Adrenal gland (tissue), 12 donors: ENCODE results near the gene ZNF618. TPM values are rescaled to one million over a fixed set of nuclear protein-coding genes. Genes with fewer than 3 reads are reported as not detected.

Experiments
- DNase-seq, 7 donors: peaks; one replicate each; pipeline ENCODE4 v3.0.0-alpha.2; 2019 to 2020
- H3K27ac ChIP-seq, 5 donors: fragments of 200-600 bp; sonication (generic) in 4 of 5; 1 replicate in 3 of 5; 2 replicates in 2 of 5; pipeline versions ENCODE4 v1.5.1 to v1.8.0; 2016 to 2020; ENCODE audit warnings: mild to moderate bottlenecking in 1 of 5
- H3K27me3 ChIP-seq: fragments of 200-600 bp; 2 replicates; pipeline ENCODE4 v1.8.0; 2021
- H3K36me3 ChIP-seq, 2 donors: fragments of 200-600 bp; replicated peaks in 1 of 2; 1 replicate in 1 of 2; 2 replicates in 1 of 2; pipeline versions ENCODE4 v1.5.1 to v1.8.0; 2018 to 2022
- H3K4me1 ChIP-seq, 2 donors: fragments of 200-600 bp; replicated peaks in 1 of 2; 1 replicate in 1 of 2; 2 replicates in 1 of 2; pipeline versions ENCODE4 v1.5.1 to v1.8.0; 2018 to 2021
- H3K4me3 ChIP-seq, 4 donors: fragments of 200-600 bp; sonication (generic) in 3 of 4; one replicate each; pipeline ENCODE4 v1.5.1; 2016 to 2018
- H3K9me3 ChIP-seq, 3 donors: fragments of 200-600 bp; sonication (generic) in 1 of 3; replicated peaks in 1 of 3; 1 replicate in 2 of 3; 2 replicates in 1 of 3; pipeline versions ENCODE4 v1.5.1 to v1.8.0; 2016 to 2021
- POLR2A ChIP-seq, 2 donors: fragments of 450-650 bp; IDR thresholded peaks; one replicate each; pipeline ENCODE4 v1.6.1; 2017; ENCODE audit warnings: antibody characterized with exemption in 2 of 2, mild to moderate bottlenecking in 2 of 2, moderate library complexity in 1 of 2
- WGBS, 4 donors: extraction: QIAGEN DNeasy Blood & Tissue Kit in 2 of 4; methylation state at CpG; one replicate each; pipeline versions ENCODE4 v1.1.5 to v1.1.7; 2013 to 2017; 5-methylcytosine and 5-hydroxymethylcytosine counted together
- intact Hi-C, 2 donors: fragments of 100-400 bp; cut with DNase I; formaldehyde crosslinking; loops; one replicate each; pipeline versions ENCODE4 v1.14.1 to v1.15.0; 2022 to 2023
- polyA plus RNA-seq, 3 donors: library from polyadenylated mRNA; stranded (reverse); fragments of 200-250 nt in 2 of 3; fragments of 350-450 nt in 1 of 3; fragmentation: Illumina TruSeq in 1 of 3; extraction: RNeasy Lipid Tissue Mini Kit (QIAGEN cat#74804) in 1 of 3; gene quantifications; one replicate each; pipeline ENCODE4 v1.2.3, GENCODE V29; 2013 to 2014
- total RNA-seq, 9 donors: library from RNA; depleted of rRNA in 4 of 9; stranded (reverse); fragments of >200 nt in 4 of 9; fragments of 120-200 nt in 1 of 9; fragmentation: NEBNext Ultra II Directional in 1 of 9; extraction: Animal tissue kit (Norgen Biotek cat#: 25700) in 1 of 9; gene quantifications; one replicate each; pipeline versions ENCODE4 v1.1.0 to v1.2.4, GENCODE V29; 2013 to 2023
- TF ChIP-seq, protein P1 (sequence below), 6 experiments: fragments of 450-650 bp in 4 of 6; fragments of 200-600 bp in 2 of 6; sonication (generic) in 1 of 6; IDR thresholded peaks; 1 replicate in 5 of 6; 2 replicates in 1 of 6; pipeline versions ENCODE4 v1.5.1 to v1.8.0; 2016 to 2021; ENCODE audit warnings: antibody characterized with exemption in 6 of 6, mild to moderate bottlenecking in 2 of 6, moderate library complexity in 1 of 6
- donor health status: healthy with polysubstance abuse.
- donor health status: Bipolar disorder and iron deficiency.
- donor health status: DM: yes; HTN: yes; CAD: no.
- donor health status: DM: no; HTN: no; CAD: no.
- donor health status: DM: no; HTN: no; CAD: no.
- donor health status: DM: yes; HTN: yes; CAD: no.

The ZNF618 gene
- total and polyA plus RNA-seq, 12 donors, result 4.5 to 21.3 (median 9.9) TPM

DNA sequence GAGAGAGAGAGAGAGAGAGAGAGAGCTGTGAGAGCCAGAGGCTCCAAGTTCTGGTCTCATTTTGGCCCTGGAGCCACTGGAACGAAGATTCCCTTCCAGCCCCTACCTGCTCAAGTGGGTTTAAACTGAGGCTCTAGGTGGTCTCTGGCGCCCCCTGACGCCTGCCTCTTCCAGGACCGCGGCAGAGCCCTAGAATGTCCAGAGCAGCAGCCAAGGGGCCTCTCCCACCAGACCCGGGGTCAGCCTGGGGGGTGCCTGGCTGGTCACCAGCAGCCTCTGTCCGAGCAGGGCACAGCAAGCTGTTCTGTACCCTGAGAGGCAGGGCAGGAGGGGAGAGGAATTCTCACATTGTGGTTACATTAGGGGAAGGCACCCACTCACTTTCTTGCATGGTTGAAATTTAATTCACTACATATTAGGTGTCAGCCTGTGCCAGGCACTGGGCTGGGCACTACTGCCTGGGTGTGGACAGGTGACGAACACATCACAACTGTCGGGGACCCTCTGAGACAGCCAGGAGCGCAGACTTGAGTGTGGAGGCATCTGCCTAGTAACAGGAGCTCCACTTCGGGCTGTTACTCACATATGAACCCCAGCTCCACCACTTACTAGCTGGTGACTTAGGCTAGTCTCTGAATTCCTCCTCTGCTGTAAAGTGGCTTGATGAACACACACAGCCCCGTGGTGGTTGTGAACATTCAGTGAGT, 157.4 kb downstream of the ZNF618 start:
- intact Hi-C loops, result no loop called here
- no peaks in the 10 kb centered on the region for H3K27me3 ChIP-seq
- no peak overlapping the region for H3K27ac ChIP-seq
- no peaks in the 10 kb centered on the region for H3K9me3 ChIP-seq
- DNase-seq, result peak in 2 of 7 donors; percentile 26 to 54
- peaks cover 0 to 53% of the 10 kb centered on the region in 2 donors for H3K36me3 ChIP-seq
- TF ChIP-seq, protein P1, sequence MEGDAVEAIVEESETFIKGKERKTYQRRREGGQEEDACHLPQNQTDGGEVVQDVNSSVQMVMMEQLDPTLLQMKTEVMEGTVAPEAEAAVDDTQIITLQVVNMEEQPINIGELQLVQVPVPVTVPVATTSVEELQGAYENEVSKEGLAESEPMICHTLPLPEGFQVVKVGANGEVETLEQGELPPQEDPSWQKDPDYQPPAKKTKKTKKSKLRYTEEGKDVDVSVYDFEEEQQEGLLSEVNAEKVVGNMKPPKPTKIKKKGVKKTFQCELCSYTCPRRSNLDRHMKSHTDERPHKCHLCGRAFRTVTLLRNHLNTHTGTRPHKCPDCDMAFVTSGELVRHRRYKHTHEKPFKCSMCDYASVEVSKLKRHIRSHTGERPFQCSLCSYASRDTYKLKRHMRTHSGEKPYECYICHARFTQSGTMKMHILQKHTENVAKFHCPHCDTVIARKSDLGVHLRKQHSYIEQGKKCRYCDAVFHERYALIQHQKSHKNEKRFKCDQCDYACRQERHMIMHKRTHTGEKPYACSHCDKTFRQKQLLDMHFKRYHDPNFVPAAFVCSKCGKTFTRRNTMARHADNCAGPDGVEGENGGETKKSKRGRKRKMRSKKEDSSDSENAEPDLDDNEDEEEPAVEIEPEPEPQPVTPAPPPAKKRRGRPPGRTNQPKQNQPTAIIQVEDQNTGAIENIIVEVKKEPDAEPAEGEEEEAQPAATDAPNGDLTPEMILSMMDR (IDR thresholded peaks at IDR 0.05), result peak; percentile 20 to 42 (median 38)
- no peak for TF ChIP-seq POLR2A (IDR thresholded peaks at IDR 0.05)
- H3K4me1 ChIP-seq, result no peaks in the 10 kb centered on the region
- no peak overlapping the region for H3K4me3 ChIP-seq
- 59 to 84% (median 71%) methylated on average over 6 to 12 of the region's 12 CpGs for WGBS, 4 donors

DNA sequence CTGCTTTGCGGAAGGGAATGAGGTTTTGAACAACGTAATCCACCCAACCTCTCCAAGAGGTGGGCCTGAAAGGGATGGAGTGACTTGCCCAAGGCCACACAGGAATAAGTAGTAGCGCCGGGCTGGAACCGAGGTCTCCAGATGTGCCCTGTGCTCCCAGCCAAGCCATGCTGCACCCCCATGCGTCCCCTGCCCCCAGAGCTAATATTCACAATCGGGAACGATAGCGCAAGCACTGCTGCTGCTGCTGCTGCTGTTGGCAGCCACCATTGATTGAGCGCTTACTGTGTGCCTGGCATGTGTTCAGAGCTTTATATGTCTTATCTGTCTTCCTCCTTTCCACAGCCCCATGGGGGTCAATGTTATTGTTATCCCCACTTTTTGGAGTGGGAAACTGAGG, 158.1 kb downstream of the ZNF618 start:
- H3K4me3 ChIP-seq, result no peak overlapping the region
- TF ChIP-seq POLR2A (IDR thresholded peaks at IDR 0.05), result no peak
- TF ChIP-seq, protein P1 (IDR thresholded peaks at IDR 0.05), result no peak
- DNase-seq, result peak in 1 of 7 donors; percentile 51

GRCh38 chr9:114034661-114035062, 158.6 kb downstream of the ZNF618 start:
- Histone ChIP-seq H3K27me3 (no peaks in the 10 kb centered on the region), H3K27ac (no peak overlapping the region), H3K4me3 (no peak overlapping the region), H3K36me3 (peaks cover 0 to 52% of the 10 kb centered on the region in 2 donors), H3K4me1 (no peaks in the 10 kb centered on the region), H3K9me3 (no peaks in the 10 kb centered on the region)
- TF ChIP-seq POLR2A (IDR thresholded peaks at IDR 0.05), result no peak
- TF ChIP-seq, protein P1 (IDR thresholded peaks at IDR 0.05), result no peak
- intact Hi-C loops, result no loop called here
- 80 to 91% (median 86%) methylated on average over 3 to 4 of the region's 4 CpGs for WGBS, 4 donors
- peak in 1 of 7 donors; percentile 41 for DNase-seq

More for the DNA sequence above, 158.1 kb downstream of the ZNF618 start:
- Histone ChIP-seq H3K9me3 (no peaks in the 10 kb centered on the region), H3K27me3 (no peaks in the 10 kb centered on the region), H3K4me1 (no peaks in the 10 kb centered on the region), H3K36me3 (peaks cover 0 to 53% of the 10 kb centered on the region in 2 donors), H3K27ac (no peak overlapping the region)
- intact Hi-C loops, result no loop called here
- 93 to 96% (median 95%) methylated on average over 9 to 10 of the region's 10 CpGs for WGBS, 4 donors

DNA sequence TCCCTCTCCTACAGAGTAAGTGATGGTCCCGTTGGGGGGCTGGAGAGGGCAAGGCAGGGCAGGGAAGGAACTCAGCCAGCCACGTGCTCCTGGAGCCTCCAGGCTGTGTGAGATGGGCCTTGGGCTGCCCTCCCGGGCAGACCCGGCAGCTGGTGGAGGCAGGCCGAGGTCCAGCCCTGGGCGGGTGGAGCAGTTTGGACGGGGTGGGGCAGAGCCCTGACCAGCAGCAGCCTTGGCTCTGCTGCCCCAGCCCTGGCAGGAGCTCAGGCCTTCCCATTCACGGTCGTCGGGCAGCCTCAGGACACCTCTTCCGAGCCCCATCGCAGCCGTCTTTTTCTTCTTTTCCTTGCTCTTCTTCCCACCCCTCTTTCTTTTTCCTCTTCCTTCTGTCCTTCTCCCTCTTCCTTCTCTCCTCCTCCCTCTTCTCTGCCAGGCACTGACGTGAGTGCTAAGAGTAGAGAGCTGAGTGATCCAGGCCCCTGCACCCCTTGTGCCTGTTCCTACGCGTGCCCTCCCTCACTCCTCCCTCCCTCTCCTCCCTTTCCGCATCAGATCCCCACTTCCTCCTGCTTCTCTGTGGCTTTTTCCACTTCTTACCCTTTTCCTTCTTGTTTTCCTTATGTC, 159.2 kb downstream of the ZNF618 start:
- peaks cover 0 to 50% of the 10 kb centered on the region in 2 donors for H3K36me3 ChIP-seq
- TF ChIP-seq, protein P1 (IDR thresholded peaks at IDR 0.05), result no peak
- no peak for TF ChIP-seq POLR2A (IDR thresholded peaks at IDR 0.05)
- no peaks in the 10 kb centered on the region for H3K4me1 ChIP-seq
- H3K27ac ChIP-seq, result peak overlapping the region in 1 of 5 donors; percentile 14
- intact Hi-C loops, result no loop called here
- H3K4me3 ChIP-seq, result no peak overlapping the region
- DNase-seq, result peak; percentile 17 to 68 (median 64)
- H3K27me3 ChIP-seq, result no peaks in the 10 kb centered on the region
- no peaks in the 10 kb centered on the region for H3K9me3 ChIP-seq
- WGBS, 4 donors, result 61 to 65% (median 62%) methylated on average over 11 to 17 of the region's 17 CpGs
